Dedifferentiated amniotic fluid mesenchymal stem cell (primary cell): ENCODE results near the gene PSME3IP1.
"Not testable (repeated sequence)": the region's sequence is repeated elsewhere in the genome, so short reads cannot be mapped to it uniquely, and the experiment has no call there.

ENCODE experiments used
- DNase-seq: peaks from one replicate; pipeline ENCODE4 v3.0.0-alpha.2; 2016; ENCODE audit errors: extremely low spot score

The PSME3IP1 gene

GRCh38 chr16:57125376-57125775 lies 60.5 kb downstream of the PSME3IP1 start:
- DNase-seq, result no peak

DNA sequence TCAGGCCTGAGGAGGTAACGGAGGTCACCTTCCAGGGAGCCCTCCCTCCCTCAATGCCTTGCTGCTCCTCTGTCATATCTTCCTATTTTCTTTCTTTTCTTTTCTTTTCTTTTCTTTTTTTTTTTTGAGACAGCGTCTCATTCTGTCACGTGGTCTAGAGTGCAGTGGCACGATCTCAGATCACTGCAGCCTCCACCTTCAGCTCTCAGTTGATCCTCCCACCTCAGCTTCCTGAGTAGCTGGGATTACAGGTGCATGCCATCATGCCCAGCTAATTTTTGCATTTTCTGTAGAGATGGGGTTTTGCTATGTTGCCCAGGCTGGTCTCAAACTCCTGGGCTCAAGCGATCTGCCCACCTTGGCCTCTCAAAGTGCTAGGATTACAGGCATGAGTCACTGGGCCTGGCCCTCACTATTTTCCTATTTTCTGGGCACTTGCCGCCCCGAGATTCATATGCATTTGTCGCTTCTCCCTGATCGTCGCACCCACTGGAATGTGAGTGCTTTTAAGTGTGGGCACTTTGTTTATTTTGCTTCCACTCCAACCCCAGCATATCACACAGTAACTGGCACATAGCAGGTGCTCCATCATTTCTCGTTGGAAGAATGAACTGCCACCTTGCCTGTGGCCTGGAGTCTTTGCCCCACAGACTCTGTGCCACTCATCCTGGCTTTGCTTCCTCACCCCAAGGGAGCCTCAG lies 61.7 kb downstream of the PSME3IP1 start:
- no peak for DNase-seq

DNA sequence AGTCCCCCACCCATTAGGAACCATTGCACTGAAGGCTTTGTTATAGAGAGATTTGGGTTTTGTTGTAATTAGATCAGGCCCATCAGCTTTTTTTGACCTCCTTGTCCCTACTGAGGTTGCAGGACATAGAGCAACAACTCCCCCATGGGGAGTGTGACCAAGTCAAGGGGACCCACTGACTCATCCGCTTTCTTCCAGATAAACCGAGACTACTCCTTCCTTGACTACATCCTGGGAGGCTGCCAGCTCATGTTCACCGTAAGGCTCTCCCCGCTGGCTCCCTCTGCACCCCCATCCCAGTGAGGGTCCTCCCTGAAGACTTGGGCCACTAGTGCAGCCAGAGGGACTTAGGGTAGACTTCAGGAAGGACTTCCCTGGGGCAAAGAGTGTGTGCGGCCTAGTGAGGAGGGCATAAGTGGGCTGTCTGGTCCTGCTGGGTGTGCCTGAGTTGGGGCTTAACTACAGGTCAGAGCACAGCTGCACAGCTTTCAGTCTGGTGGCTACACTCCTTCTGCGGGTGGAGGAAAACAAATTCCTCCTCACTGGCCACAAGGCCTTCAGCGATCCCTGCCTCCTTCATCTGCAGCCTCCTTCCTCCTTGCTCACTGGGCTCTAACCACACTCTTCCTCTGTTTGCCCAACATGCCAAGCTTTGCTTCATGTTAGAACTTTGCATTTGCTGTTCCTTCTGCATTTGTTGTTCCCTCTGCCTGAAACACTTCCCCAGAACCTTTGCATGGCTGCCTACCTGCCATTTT lies 62.4 kb downstream of the PSME3IP1 start:
- no peak for DNase-seq

- no peak for DNase-seq
Observed at GRCh38 chr16:57118461-57119084, 67.3 kb downstream of the PSME3IP1 start.

- no peak for DNase-seq
Observed at GRCh38 chr16:57115514-57116182, 70.2 kb downstream of the PSME3IP1 start.

DNA sequence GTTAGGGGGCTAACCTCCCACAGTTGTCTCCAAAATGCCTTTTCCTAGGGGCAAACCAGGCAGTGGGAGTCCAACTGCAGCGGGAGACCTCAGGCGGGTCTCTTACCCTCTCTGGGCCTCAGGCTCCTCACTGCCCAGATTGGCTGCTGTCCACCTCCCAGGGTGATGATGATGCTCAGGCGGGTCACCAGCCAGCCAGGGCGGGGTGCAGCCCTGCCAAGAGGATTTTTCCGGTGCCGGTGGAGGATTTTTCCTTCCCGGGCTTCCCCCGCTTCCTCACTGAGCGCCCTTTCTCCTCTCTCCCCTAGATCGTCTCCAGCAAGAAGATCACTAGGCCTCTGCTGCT lies 70.7 kb downstream of the PSME3IP1 start:
- no peak for DNase-seq

- DNase-seq, result no peak
Observed at GRCh38 chr16:57113664-57114063, 72.2 kb downstream of the PSME3IP1 start.

- no peak for DNase-seq
Observed at GRCh38 chr16:57113042-57113453, 72.8 kb downstream of the PSME3IP1 start.

- DNase-seq, result no peak
Observed at GRCh38 chr16:57112403-57113041, 73.3 kb downstream of the PSME3IP1 start.

- no peak for DNase-seq
Observed at GRCh38 chr16:57111420-57111819, 74.4 kb downstream of the PSME3IP1 start.

GRCh38 chr16:57110937-57111336 lies 74.9 kb downstream of the PSME3IP1 start:
- no peak for DNase-seq

DNA sequence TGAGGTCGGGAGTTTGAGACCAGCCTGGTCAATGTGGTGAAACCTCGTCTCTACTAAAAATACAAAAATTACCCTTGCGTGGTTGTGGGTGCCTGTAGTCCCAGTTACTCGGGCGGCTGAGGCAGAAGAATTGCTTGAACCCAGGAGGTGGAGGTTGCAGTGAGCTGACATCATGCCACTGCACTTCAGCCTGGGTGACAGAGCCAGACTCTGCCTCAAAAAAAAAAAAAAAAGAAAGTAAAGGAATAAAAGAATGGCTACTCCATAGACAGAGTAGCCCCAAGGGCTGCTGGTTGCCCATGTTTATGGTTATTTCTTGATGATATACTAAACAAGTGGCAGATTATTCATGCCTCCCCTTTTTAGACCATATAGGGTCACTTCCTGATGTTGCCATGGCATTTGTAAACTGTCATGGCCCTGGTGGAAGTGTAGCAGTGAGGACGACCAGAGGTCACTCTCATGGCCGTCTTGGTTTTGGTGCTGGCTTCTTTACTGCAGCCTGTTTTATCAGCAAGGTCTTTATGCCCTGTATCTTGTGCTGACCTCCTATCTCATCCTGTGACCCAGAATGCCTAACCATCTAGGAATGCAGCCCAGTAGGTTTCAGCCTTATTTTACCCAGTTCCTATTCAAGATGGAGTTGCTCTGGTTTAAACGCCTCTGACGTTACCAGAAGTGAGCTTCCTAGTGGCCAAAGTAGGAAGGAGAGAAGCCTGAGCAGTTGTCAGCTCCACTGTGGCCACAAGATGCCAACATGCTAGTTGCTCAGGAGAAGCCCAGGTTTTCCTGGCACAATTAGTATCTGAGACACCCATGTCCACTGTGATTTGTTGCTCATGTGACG lies 76.4 kb downstream of the PSME3IP1 start:
- not testable (repeated sequence) for DNase-seq

DNA sequence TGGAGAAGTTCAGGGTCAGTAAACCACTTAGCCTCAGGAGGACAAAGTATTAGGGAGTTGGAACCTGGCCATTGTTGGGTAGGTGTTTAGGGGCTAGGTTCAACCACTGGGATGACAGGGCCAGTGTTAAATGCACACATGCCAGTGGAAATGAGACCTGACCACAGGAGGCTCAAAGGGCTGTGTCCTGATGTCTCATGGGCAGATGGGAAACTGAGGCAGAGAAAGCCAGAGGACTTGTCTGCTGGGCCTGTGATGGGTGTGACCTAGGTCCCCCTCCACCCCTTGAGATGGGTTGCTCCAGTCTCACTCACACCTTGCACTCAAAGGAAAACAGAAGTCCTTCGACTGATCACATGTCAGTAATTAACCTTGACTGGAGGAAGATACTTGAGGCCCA lies 77.4 kb downstream of the PSME3IP1 start:
- no peak for DNase-seq

- DNase-seq, result no peak
Observed at GRCh38 chr16:57107321-57107922, 78.4 kb downstream of the PSME3IP1 start.

DNA sequence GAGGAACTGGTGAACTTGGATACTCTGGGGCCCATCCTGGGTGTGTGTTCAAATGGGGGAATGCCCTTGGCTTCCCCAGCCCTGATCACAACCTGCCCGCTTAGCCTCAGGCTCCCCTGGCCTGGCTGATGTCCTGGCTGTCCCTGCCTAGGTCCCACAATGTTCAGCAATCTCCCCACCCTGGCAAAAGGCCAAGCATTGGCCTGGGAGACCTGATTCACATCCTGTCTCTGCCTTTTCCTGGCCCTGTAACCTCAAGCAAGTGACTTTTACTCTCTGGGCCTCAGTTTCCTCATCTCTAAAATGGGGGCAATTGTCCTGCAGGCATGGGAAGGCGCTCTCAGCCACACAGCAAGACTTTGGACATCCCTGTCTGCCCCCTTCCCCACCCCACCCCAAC lies 79.1 kb downstream of the PSME3IP1 start:
- no peak for DNase-seq

- DNase-seq, result no peak
Observed at GRCh38 chr16:57105184-57105583, 80.7 kb downstream of the PSME3IP1 start.

DNA sequence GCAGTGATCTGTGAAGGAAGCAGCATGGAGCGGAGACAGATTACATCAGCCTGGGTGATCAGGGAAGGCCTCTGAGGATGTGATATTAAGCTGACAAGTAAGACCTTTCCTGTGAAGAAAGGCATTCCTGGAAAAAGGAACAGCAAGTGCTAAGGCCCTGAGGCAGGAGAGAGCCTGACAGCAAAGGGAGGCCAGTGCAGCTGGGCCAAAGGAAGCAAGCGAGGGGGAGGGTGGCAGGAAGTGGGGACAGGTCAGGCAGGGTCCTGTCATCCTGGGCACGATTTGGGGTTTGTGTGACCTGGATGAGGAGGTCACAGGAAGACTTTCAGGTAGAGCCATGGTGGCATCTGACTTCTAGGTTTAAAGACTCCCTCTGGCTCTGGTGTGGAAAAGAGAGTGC lies 81.1 kb downstream of the PSME3IP1 start:
- no peak for DNase-seq

GRCh38 chr16:57102888-57103851 lies 82.7 kb downstream of the PSME3IP1 start:
- DNase-seq, result no peak
